Neural cell (in vitro differentiated cells): ENCODE data around the gene ABHD2. TPM values are rescaled to one million over a fixed set of nuclear protein-coding genes. Genes with fewer than 3 reads are reported as not detected.

ENCODE experiments used
- H2AFZ ChIP-seq: fragments of 200-600, 300-800 bp; sonication (generic), shearing (Covaris generic); 2 replicates; pipeline ENCODE4 v1.6.0; 2014; ENCODE audit warnings: low read depth, mild to moderate bottlenecking, antibody characterized with exemption, low read length, moderate library complexity
- H3F3A ChIP-seq: fragments of 200-600 bp; shearing (Covaris generic); 2 replicates; pipeline ENCODE4 v1.6.1; 2016; ENCODE audit warnings: mild to moderate bottlenecking, moderate library complexity, mixed read lengths, antibody characterized with exemption, low read length; ENCODE audit not compliant: insufficient read depth, poor library complexity, severe bottlenecking
- H3K27ac ChIP-seq: fragments of 200-600, 300-800 bp; sonication (generic), shearing (Covaris generic); 2 replicates; pipeline ENCODE4 v1.5.1; 2014; ENCODE audit warnings: mild to moderate bottlenecking, low read length, moderate library complexity
- H3K27me3 ChIP-seq: fragments of 300-800, 200-600 bp; sonication (generic), shearing (Covaris generic); 2 replicates; pipeline ENCODE4 v1.6.0; 2014; ENCODE audit warnings: mild to moderate bottlenecking, low read depth, low read length, moderate library complexity; ENCODE audit not compliant: insufficient read depth
- H3K36me3 ChIP-seq: fragments of 300-800, 200-600 bp; sonication (generic), shearing (Covaris generic); 2 replicates; pipeline ENCODE4 v1.5.1; 2014; ENCODE audit warnings: mild to moderate bottlenecking, antibody characterized with exemption, low read length, moderate library complexity; ENCODE audit not compliant: insufficient read depth
- H3K4me2 ChIP-seq: fragments of 300-800, 200-600 bp; sonication (generic), shearing (Covaris generic); 2 replicates; pipeline ENCODE4 v1.6.0; 2014; ENCODE audit warnings: mild to moderate bottlenecking, low read length
- H3K4me3 ChIP-seq: fragments of 300-800, 200-600 bp; sonication (generic), shearing (Covaris generic); 2 replicates; pipeline ENCODE4 v1.5.1; 2014; ENCODE audit warnings: mild to moderate bottlenecking, low read length, moderate library complexity
- H3K79me2 ChIP-seq: fragments of 200-600 bp; shearing (Covaris generic); replicated peaks from 2 replicates; pipeline ENCODE4 v1.6.0; 2014; ENCODE audit warnings: mild to moderate bottlenecking, low read length, moderate library complexity; ENCODE audit not compliant: insufficient read depth
- H3K9ac ChIP-seq: fragments of 300-800, 200-600 bp; sonication (generic), shearing (Covaris generic); 2 replicates; pipeline ENCODE4 v1.6.1; 2016; ENCODE audit warnings: mild to moderate bottlenecking, low read length, mixed read lengths
- H3K9me2 ChIP-seq: fragments of 200-600 bp; shearing (Covaris generic); 2 replicates; pipeline ENCODE4 v1.6.1; 2016; ENCODE audit warnings: mild to moderate bottlenecking, low read length, mixed read lengths; ENCODE audit not compliant: insufficient read depth
- H3K9me3 ChIP-seq: fragments of 200-600, 300-800 bp; sonication (generic), shearing (Covaris generic); 2 replicates; pipeline ENCODE4 v1.6.1; 2016; ENCODE audit warnings: mild to moderate bottlenecking, mixed run types, low read length, moderate library complexity, mixed read lengths
- H4K20me1 ChIP-seq: fragments of 200-600 bp; shearing (Covaris generic); 2 replicates; pipeline ENCODE4 v1.6.1; 2016; ENCODE audit warnings: mild to moderate bottlenecking, mixed run types; ENCODE audit not compliant: insufficient read depth
- EP300 ChIP-seq: fragments of 450-650 bp; conservative IDR thresholded peaks from 2 replicates; pipeline ENCODE4 v1.6.1; 2014; ENCODE audit warnings: antibody characterized with exemption, mild to moderate bottlenecking, moderate library complexity; ENCODE audit not compliant: poor library complexity, severe bottlenecking
- EZH2 ChIP-seq: fragments of 200-600, 300-800 bp; shearing (Covaris generic), sonication (generic); IDR thresholded peaks from 2 replicates; pipeline ENCODE4 v1.6.1; 2014; ENCODE audit warnings: antibody characterized with exemption, low read length, borderline replicate concordance, mild to moderate bottlenecking; ENCODE audit not compliant: insufficient read depth, poor library complexity, severe bottlenecking
- MXI1 ChIP-seq: fragments of 450-650 bp; conservative IDR thresholded peaks from 2 replicates; pipeline ENCODE4 v1.6.1; 2014; ENCODE audit warnings: antibody characterized with exemption, mild to moderate bottlenecking; ENCODE audit not compliant: poor library complexity, severe bottlenecking
- POLR2AphosphoS5 ChIP-seq: IDR thresholded peaks from 2 replicates; pipeline ENCODE4 v1.6.1; 2012
- RAD21 ChIP-seq: fragments of 450-650 bp; conservative IDR thresholded peaks from 2 replicates; pipeline ENCODE4 v1.6.1; 2014; ENCODE audit warnings: antibody characterized with exemption, mild to moderate bottlenecking, moderate library complexity
- REST ChIP-seq: IDR thresholded peaks from 2 replicates; pipeline ENCODE4 v1.6.1; 2012; ENCODE audit warnings: borderline replicate concordance
- SMC3 ChIP-seq: fragments of 450-650 bp; conservative IDR thresholded peaks from 2 replicates; pipeline ENCODE4 v1.6.1; 2014; ENCODE audit warnings: antibody characterized with exemption, mild to moderate bottlenecking, moderate library complexity; ENCODE audit not compliant: poor library complexity
- TAF1 ChIP-seq: IDR thresholded peaks from 2 replicates; pipeline ENCODE4 v1.6.1; 2012; ENCODE audit warnings: low read depth
- polyA plus RNA-seq: library from polyadenylated mRNA; depleted of rRNA; stranded (reverse); fragments of >200 nt; gene quantifications from 2 replicates; pipeline ENCODE4 v1.2.3, GENCODE V29; 2014
- TF ChIP-seq, protein P1 (sequence below): fragments of 450-650 bp; IDR thresholded peaks from 2 replicates; pipeline ENCODE4 v1.5.1; 2014; ENCODE audit warnings: antibody characterized with exemption, mild to moderate bottlenecking, moderate library complexity; ENCODE audit not compliant: poor library complexity, severe bottlenecking

ABHD2 gene
- polyA plus RNA-seq, 1 donor from 2014 or later = 19.0 TPM

DNA sequence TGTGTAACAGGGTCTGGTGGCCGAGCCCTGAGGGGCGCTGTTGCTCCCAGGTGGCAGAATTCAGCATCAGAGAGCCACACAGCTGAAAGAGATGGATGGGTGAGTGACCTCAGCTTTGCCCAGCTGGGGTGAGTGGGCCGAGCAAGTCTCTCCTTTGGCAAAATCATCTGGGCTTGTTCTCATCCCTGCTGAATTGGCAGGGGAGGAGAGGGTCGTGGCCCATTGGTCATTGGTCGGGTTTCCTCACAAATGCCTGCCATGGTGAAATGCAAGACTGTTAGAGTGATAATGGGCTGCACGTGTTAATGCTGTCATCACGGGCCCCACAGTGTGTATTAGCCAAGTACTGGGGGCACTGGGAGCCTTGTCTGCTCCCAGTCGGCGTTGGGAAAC, 15.9 kb downstream of the ABHD2 start:
- Histone ChIP-seq H3K27me3 (no peaks in the 10 kb centered on the region), H3K9me2 (no peaks in the 10 kb centered on the region), H3F3A (no peaks in the 10 kb centered on the region), H3K9me3 (no peaks in the 10 kb centered on the region), H3K4me3 (no peak overlapping the region), H3K27ac (no peak overlapping the region), H4K20me1 (no peaks in the 10 kb centered on the region), H2AFZ (no peak overlapping the region), H3K4me2 (no peak overlapping the region), H3K36me3 (no peaks in the 10 kb centered on the region), H3K79me2 (peaks cover 4% of the 10 kb centered on the region), H3K9ac (no peak overlapping the region)
- TF ChIP-seq POLR2AphosphoS5 = no peak
- TF ChIP-seq TAF1 = no peak
- TF ChIP-seq RAD21 = no peak
- TF ChIP-seq MXI1 = no peak
- no peak for TF ChIP-seq EZH2
- TF ChIP-seq REST = no peak
- no peak for TF ChIP-seq SMC3
- TF ChIP-seq, protein P1, sequence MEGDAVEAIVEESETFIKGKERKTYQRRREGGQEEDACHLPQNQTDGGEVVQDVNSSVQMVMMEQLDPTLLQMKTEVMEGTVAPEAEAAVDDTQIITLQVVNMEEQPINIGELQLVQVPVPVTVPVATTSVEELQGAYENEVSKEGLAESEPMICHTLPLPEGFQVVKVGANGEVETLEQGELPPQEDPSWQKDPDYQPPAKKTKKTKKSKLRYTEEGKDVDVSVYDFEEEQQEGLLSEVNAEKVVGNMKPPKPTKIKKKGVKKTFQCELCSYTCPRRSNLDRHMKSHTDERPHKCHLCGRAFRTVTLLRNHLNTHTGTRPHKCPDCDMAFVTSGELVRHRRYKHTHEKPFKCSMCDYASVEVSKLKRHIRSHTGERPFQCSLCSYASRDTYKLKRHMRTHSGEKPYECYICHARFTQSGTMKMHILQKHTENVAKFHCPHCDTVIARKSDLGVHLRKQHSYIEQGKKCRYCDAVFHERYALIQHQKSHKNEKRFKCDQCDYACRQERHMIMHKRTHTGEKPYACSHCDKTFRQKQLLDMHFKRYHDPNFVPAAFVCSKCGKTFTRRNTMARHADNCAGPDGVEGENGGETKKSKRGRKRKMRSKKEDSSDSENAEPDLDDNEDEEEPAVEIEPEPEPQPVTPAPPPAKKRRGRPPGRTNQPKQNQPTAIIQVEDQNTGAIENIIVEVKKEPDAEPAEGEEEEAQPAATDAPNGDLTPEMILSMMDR = no peak
- no peak for TF ChIP-seq EP300

- no peaks in the 10 kb centered on the region for H3K36me3 ChIP-seq
- H2AFZ ChIP-seq = no peak overlapping the region
- no peak overlapping the region for H3K27ac ChIP-seq
- H3F3A ChIP-seq = no peaks in the 10 kb centered on the region
- H3K9me3 ChIP-seq = no peaks in the 10 kb centered on the region
- H4K20me1 ChIP-seq = no peaks in the 10 kb centered on the region
- H3K9ac ChIP-seq = no peak overlapping the region
- no peaks in the 10 kb centered on the region for H3K27me3 ChIP-seq
- H3K79me2 ChIP-seq = no peaks in the 10 kb centered on the region
- H3K4me3 ChIP-seq = no peak overlapping the region
- no peaks in the 10 kb centered on the region for H3K9me2 ChIP-seq
- no peak overlapping the region for H3K4me2 ChIP-seq
- TF ChIP-seq EP300 (no peak), TAF1 (no peak), MXI1 (no peak), RAD21 (no peak), POLR2AphosphoS5 (no peak), SMC3 (no peak), REST (no peak), EZH2 (no peak)
- TF ChIP-seq, protein P1 = no peak
Observed at GRCh38 chr15:89105147-89105546, 16.9 kb downstream of the ABHD2 start.
